Diencephalon (tissue), 1 donor: ENCODE data around the gene SLC35G4. TPM values are rescaled to one million over a fixed set of nuclear protein-coding genes. Genes with fewer than 3 reads are reported as not detected.

ENCODE experiments used
- small RNA-seq: library from RNA; depleted of rRNA; stranded (forward); fragments of <200 nt; gene quantifications from one replicate; pipeline ENCODE3, GENCODE V24; 2014
- total RNA-seq: library from RNA; depleted of rRNA; stranded (reverse); fragments of >200 nt; gene quantifications from one replicate; pipeline ENCODE4 v1.2.3, GENCODE V29; 2014

SLC35G4 gene
- total RNA-seq, result not detected

GRCh38 chr18:11609488-11609887, at the start of gene SLC35G4:
TSS of gene SLC35G4 (plus strand) at chr18:11609596. CDS start at chr18:11609596, 0 bp downstream.

Small RNA genes within 50 kb of the gene (small RNA-seq; reads per million reads assigned to genes)
- gene AP001120.4, result not detected

Other genes starting within 250 kb of the SLC35G4 start
- gene GNAL, start 79.7 kb downstream of the SLC35G4 start, total RNA-seq, result 122 TPM
- gene CHMP1B, start 241.8 kb downstream of the SLC35G4 start, total RNA-seq, result 49.8 TPM